SK-N-SH treated with all-trans-retinoic acid at 6 μM for 48 hours (cell line): ENCODE measurements around the gene FSD2.

Experiments
- ARNTL ChIP-seq: fragments of 450-650 bp; formaldehyde crosslinking; IDR thresholded peaks from 2 replicates; pipeline ENCODE4 v1.5.0; 2020; ENCODE audit warnings: low read depth, mild to moderate bottlenecking, moderate library complexity, borderline replicate concordance
- BACH2 ChIP-seq: fragments of 250-450 bp; sonication (Bioruptor Pico); IDR thresholded peaks from 2 replicates; pipeline ENCODE4 v1.9.0; 2021; ENCODE audit warnings: mild to moderate bottlenecking, borderline replicate concordance
- CSRNP3 ChIP-seq: fragments of 250-450 bp; sonication (Bioruptor Pico); IDR thresholded peaks from 2 replicates; pipeline ENCODE4 v1.5.1; 2021; ENCODE audit warnings: mild to moderate bottlenecking, moderate library complexity
- ESRRG ChIP-seq: fragments of 250-450 bp; sonication (Bioruptor Pico); IDR thresholded peaks from 2 replicates; pipeline ENCODE4 v1.6.1; 2021; ENCODE audit warnings: mild to moderate bottlenecking
- OSR1 ChIP-seq: fragments of 250-450 bp; sonication (Bioruptor Pico); IDR thresholded peaks from 2 replicates; pipeline ENCODE4 v1.8.0; 2022; ENCODE audit warnings: moderate library complexity, mild to moderate bottlenecking, inconsistent platforms
- RARB ChIP-seq: fragments of 250-450 bp; sonication (Bioruptor Pico); IDR thresholded peaks from 2 replicates; pipeline ENCODE4 v1.8.0; 2021; ENCODE audit warnings: mild to moderate bottlenecking, moderate library complexity
- SNAI2 ChIP-seq: fragments of 250-450 bp; sonication (Bioruptor Pico); IDR thresholded peaks from 2 replicates; pipeline ENCODE4 v1.5.0; 2020; ENCODE audit warnings: mild to moderate bottlenecking, moderate library complexity
- ZFP3 ChIP-seq: fragments of 250-450 bp; sonication (Bioruptor Pico); IDR thresholded peaks from 2 replicates; pipeline ENCODE4 v1.5.0; 2020; ENCODE audit warnings: mild to moderate bottlenecking, moderate library complexity
- TF ChIP-seq, protein P1 (sequence below): fragments of 250-450 bp; sonication (Bioruptor Pico); IDR thresholded peaks from 2 replicates; pipeline ENCODE4 v1.8.0; 2020; ENCODE audit warnings: mild to moderate bottlenecking, moderate library complexity, borderline replicate concordance

DNA sequence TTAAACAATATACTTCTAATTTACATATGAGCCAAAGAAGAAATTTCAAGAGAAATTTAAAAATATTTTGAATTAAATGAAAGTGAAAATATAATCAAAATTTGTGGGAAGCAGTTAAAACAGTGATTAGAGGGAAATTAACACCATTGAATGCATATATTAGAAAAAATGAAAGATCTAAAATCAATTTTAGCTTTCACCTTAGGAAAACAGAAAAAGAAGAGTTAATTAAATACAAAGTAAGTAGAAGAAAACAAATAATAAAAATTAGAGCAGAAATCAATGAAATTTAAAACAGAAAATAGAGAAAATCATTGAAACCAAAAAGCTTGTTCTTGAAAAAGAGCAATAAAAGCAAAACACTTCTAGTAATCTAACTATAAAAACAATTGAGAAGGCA lies 57.6 kb downstream of the FSD2 start:
- no peak for TF ChIP-seq ESRRG (CRISPR knock-in tag)
- TF ChIP-seq, protein P1, sequence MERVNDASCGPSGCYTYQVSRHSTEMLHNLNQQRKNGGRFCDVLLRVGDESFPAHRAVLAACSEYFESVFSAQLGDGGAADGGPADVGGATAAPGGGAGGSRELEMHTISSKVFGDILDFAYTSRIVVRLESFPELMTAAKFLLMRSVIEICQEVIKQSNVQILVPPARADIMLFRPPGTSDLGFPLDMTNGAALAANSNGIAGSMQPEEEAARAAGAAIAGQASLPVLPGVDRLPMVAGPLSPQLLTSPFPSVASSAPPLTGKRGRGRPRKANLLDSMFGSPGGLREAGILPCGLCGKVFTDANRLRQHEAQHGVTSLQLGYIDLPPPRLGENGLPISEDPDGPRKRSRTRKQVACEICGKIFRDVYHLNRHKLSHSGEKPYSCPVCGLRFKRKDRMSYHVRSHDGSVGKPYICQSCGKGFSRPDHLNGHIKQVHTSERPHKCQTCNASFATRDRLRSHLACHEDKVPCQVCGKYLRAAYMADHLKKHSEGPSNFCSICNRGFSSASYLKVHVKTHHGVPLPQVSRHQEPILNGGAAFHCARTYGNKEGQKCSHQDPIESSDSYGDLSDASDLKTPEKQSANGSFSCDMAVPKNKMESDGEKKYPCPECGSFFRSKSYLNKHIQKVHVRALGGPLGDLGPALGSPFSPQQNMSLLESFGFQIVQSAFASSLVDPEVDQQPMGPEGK: no peak
- no peak for TF ChIP-seq CSRNP3 (CRISPR knock-in tag)
- TF ChIP-seq OSR1 (CRISPR knock-in tag): no peak
- no peak for TF ChIP-seq ZFP3
- TF ChIP-seq BACH2: no peak
- TF ChIP-seq SNAI2 (CRISPR knock-in tag): no peak
- no peak for TF ChIP-seq ARNTL (CRISPR knock-in tag)
- TF ChIP-seq RARB (CRISPR knock-in tag): no peak
